MM.1S (cell line): ENCODE data around the gene ABCC3.
"Not testable (repeated sequence)": the region's sequence is repeated elsewhere in the genome, so short reads cannot be mapped to it uniquely, and the experiment has no call there.

Source experiments
- DNase-seq: peaks from one replicate; pipeline ENCODE4 v3.0.0-alpha.2; 2015
- H2AFZ ChIP-seq: fragments of 300-600 bp; sonication (generic); 2 replicates; pipeline ENCODE4 v1.6.0; 2016; ENCODE audit warnings: antibody characterized with exemption, low read length
- H3F3A ChIP-seq: fragments of 300-600 bp; sonication (generic); 2 replicates; pipeline ENCODE4 v1.6.1; 2016; ENCODE audit warnings: mild to moderate bottlenecking, antibody characterized with exemption, low read length, moderate library complexity, mixed read lengths; ENCODE audit not compliant: insufficient read depth
- H3K27ac ChIP-seq: fragments of 300-600 bp; sonication (generic); 2 replicates; pipeline ENCODE4 v1.5.1; 2016; ENCODE audit warnings: mild to moderate bottlenecking, low read length
- H3K27me3 ChIP-seq: fragments of 300-600 bp; sonication (generic); replicated peaks from 2 replicates; pipeline ENCODE4 v1.6.0; 2016; ENCODE audit warnings: low read length; ENCODE audit not compliant: insufficient read depth
- H3K36me3 ChIP-seq: fragments of 300-600 bp; sonication (generic); replicated peaks from 2 replicates; pipeline ENCODE4 v1.6.1; 2016; ENCODE audit warnings: mild to moderate bottlenecking, low read length, mixed read lengths; ENCODE audit not compliant: insufficient read depth
- H3K4me1 ChIP-seq: fragments of 300-600 bp; sonication (generic); 2 replicates; pipeline ENCODE4 v1.6.1; 2016; ENCODE audit warnings: low read length, mixed read lengths
- H3K4me2 ChIP-seq: fragments of 300-600 bp; sonication (generic); 2 replicates; pipeline ENCODE4 v1.6.0; 2016; ENCODE audit warnings: low read depth, low read length
- H3K4me3 ChIP-seq: fragments of 300-600 bp; sonication (generic); 2 replicates; pipeline ENCODE4 v1.5.1; 2016; ENCODE audit warnings: low read length, mixed read lengths
- H3K79me2 ChIP-seq: fragments of 300-600 bp; sonication (generic); 2 replicates; pipeline ENCODE4 v1.6.1; 2016; ENCODE audit warnings: mixed run types, low read length, mixed read lengths
- H3K9ac ChIP-seq: fragments of 300-600 bp; sonication (generic); 2 replicates; pipeline ENCODE4 v1.6.1; 2016; ENCODE audit warnings: low read length, mixed read lengths
- H3K9me2 ChIP-seq: fragments of 300-600 bp; sonication (generic); replicated peaks from 2 replicates; pipeline ENCODE4 v1.6.1; 2016; ENCODE audit warnings: mild to moderate bottlenecking, low read length, mixed read lengths; ENCODE audit not compliant: insufficient read depth
- H3K9me3 ChIP-seq: fragments of 300-600 bp; sonication (generic); replicated peaks from 2 replicates; pipeline ENCODE4 v1.6.1; 2016; ENCODE audit warnings: mild to moderate bottlenecking, low read length, mixed read lengths; ENCODE audit not compliant: insufficient read depth
- H4K20me1 ChIP-seq: fragments of 300-600 bp; sonication (generic); 2 replicates; pipeline ENCODE4 v1.6.1; 2016; ENCODE audit warnings: mild to moderate bottlenecking, low read length, moderate library complexity, mixed read lengths; ENCODE audit not compliant: insufficient read depth
- EZH2 ChIP-seq: fragments of 300-600 bp; sonication (generic); optimal IDR thresholded peaks from 2 replicates; pipeline ENCODE3; 2017; ENCODE audit warnings: low read depth, mild to moderate bottlenecking, antibody characterized with exemption, low read length, mixed read lengths
- EZH2phosphoT487 ChIP-seq: fragments of 300-600 bp; sonication (generic); IDR thresholded peaks from 2 replicates; pipeline ENCODE4 v1.6.1; 2018; ENCODE audit warnings: antibody characterized with exemption, low read length
- TF ChIP-seq, protein P1 (sequence below): fragments of 300-600 bp; sonication (generic); IDR thresholded peaks from 2 replicates; pipeline ENCODE4 v1.5.1; 2016; ENCODE audit warnings: antibody characterized with exemption, low read length, mixed read lengths

Gene ABCC3

DNA sequence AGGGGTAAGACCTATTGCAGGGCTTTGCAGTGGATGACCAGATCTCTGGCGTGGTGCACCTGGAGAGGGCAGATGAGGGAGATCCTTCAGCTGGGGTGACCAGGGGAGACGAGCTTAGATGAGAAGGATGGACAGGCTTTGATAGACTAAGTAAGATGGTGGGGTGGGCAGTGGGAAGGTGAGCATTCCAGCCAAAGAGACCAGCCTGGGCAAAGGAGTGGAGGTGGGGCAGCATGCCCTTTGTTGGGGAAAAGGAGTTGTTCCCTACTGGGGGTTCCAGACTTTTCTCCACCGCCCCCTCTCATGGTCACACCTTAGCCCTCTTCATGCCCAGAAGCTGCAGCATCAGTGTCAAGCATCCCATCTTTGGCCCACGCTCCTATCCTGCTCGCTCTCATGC is 45.4 kb downstream of the ABCC3 start:
- TF ChIP-seq EZH2phosphoT487 (no peak), EZH2 (no peak)
- TF ChIP-seq, protein P1, sequence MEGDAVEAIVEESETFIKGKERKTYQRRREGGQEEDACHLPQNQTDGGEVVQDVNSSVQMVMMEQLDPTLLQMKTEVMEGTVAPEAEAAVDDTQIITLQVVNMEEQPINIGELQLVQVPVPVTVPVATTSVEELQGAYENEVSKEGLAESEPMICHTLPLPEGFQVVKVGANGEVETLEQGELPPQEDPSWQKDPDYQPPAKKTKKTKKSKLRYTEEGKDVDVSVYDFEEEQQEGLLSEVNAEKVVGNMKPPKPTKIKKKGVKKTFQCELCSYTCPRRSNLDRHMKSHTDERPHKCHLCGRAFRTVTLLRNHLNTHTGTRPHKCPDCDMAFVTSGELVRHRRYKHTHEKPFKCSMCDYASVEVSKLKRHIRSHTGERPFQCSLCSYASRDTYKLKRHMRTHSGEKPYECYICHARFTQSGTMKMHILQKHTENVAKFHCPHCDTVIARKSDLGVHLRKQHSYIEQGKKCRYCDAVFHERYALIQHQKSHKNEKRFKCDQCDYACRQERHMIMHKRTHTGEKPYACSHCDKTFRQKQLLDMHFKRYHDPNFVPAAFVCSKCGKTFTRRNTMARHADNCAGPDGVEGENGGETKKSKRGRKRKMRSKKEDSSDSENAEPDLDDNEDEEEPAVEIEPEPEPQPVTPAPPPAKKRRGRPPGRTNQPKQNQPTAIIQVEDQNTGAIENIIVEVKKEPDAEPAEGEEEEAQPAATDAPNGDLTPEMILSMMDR: no peak
- H3K9me3 ChIP-seq: no peaks in the 10 kb centered on the region
- H3K36me3 ChIP-seq: no peaks in the 10 kb centered on the region
- 0 out of 2 replicates have a peak, but pooled peaks cover 8% of the 10 kb centered on the region for H3K27me3 ChIP-seq
- no peaks in the 10 kb centered on the region for H4K20me1 ChIP-seq
- no peaks in the 10 kb centered on the region for H3F3A ChIP-seq
- H3K4me1 ChIP-seq: no peaks in the 10 kb centered on the region
- H3K9me2 ChIP-seq: no peaks in the 10 kb centered on the region
- no peaks in the 10 kb centered on the region for H3K79me2 ChIP-seq
- H3K9ac ChIP-seq: no peak overlapping the region
- no peak overlapping the region for H3K4me2 ChIP-seq
- DNase-seq: no peak
- no peak overlapping the region for H2AFZ ChIP-seq
- no peak overlapping the region for H3K27ac ChIP-seq
- no peak overlapping the region for H3K4me3 ChIP-seq

DNA sequence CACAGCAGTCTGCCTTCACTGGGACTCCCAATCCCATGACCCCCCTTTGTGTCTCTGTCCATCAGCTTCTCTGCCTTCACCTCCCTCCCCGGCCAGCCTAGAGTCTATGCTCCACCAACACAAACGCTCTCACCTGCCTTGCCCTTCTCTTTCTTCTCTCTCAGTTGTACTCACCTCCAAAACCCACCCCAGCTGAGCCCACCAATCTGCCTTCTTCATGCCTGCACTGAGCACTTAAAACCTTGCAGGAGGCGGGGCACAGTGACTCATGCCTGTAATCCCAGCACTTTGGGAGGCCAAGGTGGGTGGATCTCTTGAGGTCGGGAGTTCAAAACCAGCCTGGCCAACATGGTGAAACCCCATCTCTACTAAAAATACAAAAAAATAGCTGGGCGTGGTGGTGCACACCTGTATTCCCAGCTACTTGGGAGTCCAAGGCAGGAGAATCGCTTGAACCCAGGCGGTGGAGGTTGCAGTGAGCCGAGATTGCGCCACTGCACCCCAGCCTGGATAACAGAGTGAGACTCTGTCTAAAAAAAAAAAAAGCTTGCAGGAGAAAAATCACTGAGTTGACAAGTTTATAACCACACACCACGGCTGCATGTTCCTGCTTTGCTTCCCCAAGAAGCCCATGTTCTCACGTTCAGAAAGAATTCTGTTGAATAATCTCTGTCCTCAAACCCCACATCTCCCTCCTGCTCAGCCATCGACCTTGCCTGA is 46.0 kb downstream of the ABCC3 start:
- H3K9me2 ChIP-seq, H3K27ac ChIP-seq, H3K9ac ChIP-seq: not testable (repeated sequence)

DNA sequence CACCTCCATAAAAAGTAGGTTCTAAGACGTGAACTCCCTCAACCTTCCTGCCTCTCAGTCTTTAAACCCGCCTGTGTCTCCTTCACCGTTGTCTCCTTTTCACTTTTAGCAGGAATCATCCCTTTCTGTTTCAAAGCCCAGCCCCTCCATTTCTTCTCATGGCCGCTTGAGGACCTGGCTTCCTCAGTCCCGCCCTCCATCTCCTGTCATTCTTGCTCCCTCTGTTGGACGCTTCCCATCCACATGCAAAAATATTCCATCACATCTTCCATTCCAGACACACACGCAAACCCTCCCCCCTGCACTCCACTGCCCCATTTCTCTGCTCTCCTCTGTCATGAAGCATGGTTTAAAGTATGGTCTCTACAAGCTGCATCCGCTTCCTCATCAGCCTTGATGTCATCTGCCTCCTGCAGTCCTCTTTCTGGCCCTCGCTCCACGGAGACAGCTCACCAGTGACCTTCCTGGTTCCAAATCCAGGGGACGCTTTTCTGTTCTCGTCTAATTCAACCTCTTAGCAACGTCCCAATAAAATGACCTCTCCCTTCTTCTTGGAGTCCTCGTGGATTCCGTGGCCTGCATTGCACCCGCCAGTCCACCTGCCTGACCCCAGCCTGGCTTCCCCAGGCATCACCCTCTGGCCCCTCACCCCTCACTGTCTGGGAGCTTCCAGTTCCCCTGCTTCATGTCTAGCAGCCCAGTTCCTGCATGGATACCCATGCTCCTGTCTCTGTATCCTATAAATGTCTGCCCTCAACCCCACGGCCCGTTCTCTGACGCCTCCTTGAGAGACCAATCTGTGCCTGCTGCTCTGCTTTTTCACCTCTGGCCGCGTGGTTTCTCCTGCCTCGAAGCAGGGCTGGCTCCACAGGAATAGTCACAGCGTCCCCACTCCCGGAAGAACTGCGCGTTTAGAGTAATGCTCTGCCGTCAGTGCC is 46.9 kb downstream of the ABCC3 start:
- Histone ChIP-seq H4K20me1 (no peaks in the 10 kb centered on the region), H3K4me2 (peak overlapping the region; percentile 8; the same call in 1 of the 2 replicates), H3K4me1 (no peaks in the 10 kb centered on the region), H3K27me3 (0 out of 2 replicates have a peak, but pooled peaks cover 8% of the 10 kb centered on the region), H3K9ac (no peak overlapping the region), H3K79me2 (no peaks in the 10 kb centered on the region), H3K4me3 (no peak overlapping the region), H3K9me3 (no peaks in the 10 kb centered on the region), H3K27ac (no peak overlapping the region), H2AFZ (no peak overlapping the region), H3K36me3 (no peaks in the 10 kb centered on the region), H3K9me2 (no peaks in the 10 kb centered on the region), H3F3A (no peaks in the 10 kb centered on the region)
- DNase-seq: no peak
- TF ChIP-seq EZH2phosphoT487 (no peak), EZH2 (no peak)
- TF ChIP-seq, protein P1: no peak

More for the DNA sequence above, 46.0 kb downstream of the ABCC3 start:
- H3K79me2 ChIP-seq, H3K9me3 ChIP-seq, H2AFZ ChIP-seq, H3K27me3 ChIP-seq, H3K4me3 ChIP-seq, DNase-seq, H4K20me1 ChIP-seq, H3K4me1 ChIP-seq, H3K36me3 ChIP-seq, H3F3A ChIP-seq: not testable (repeated sequence)
- H3K4me2 ChIP-seq: peak overlapping the region; percentile 8; the same call in 1 of the 2 replicates
